OCI-LY1 (cell line): Measurements from ENCODE around the gene CTNNA1.

Experiments
- H2AFZ ChIP-seq: fragments of 200-600 bp; sonication (generic), shearing (Covaris generic); 2 replicates; pipeline ENCODE4 v1.6.0; 2014; ENCODE audit warnings: antibody characterized with exemption, mild to moderate bottlenecking, low read length
- H3F3A ChIP-seq: fragments of 200-600 bp; sonication (generic), shearing (Covaris generic); 2 replicates; pipeline ENCODE4 v1.6.0; 2014; ENCODE audit warnings: mild to moderate bottlenecking, antibody characterized with exemption, low read length, moderate library complexity; ENCODE audit not compliant: insufficient read depth
- H3K27ac ChIP-seq: fragments of 200-600 bp; sonication (generic); 2 replicates; pipeline ENCODE4 v1.5.1; 2014; ENCODE audit warnings: low read length, mixed run types, mild to moderate bottlenecking, low read depth; ENCODE audit not compliant: poor library complexity, severe bottlenecking
- H3K27me3 ChIP-seq: fragments of 200-600 bp; sonication (generic); 2 replicates; pipeline ENCODE4 v1.6.0; 2014; ENCODE audit warnings: antibody characterized with exemption, mild to moderate bottlenecking, low read length, moderate library complexity; ENCODE audit not compliant: insufficient read depth
- H3K36me3 ChIP-seq: fragments of 200-600 bp; sonication (generic); 2 replicates; pipeline ENCODE4 v1.6.1; 2014; ENCODE audit warnings: mild to moderate bottlenecking, antibody characterized with exemption, low read length, moderate library complexity, mixed read lengths; ENCODE audit not compliant: insufficient read depth
- H3K4me1 ChIP-seq: fragments of 200-600 bp; sonication (generic); 2 replicates; pipeline ENCODE4 v1.5.1; 2014; ENCODE audit warnings: mild to moderate bottlenecking, low read length, moderate library complexity; ENCODE audit not compliant: insufficient read depth, severe bottlenecking
- H3K4me2 ChIP-seq: fragments of 200-600 bp; sonication (generic), shearing (Covaris generic); 2 replicates; pipeline ENCODE4 v1.6.1; 2014; ENCODE audit warnings: low read length
- H3K4me3 ChIP-seq: fragments of 200-600 bp; sonication (generic); 2 replicates; pipeline ENCODE4 v1.5.1; 2014; ENCODE audit warnings: low read length, low read depth, mild to moderate bottlenecking, mixed read lengths; ENCODE audit not compliant: poor library complexity, severe bottlenecking
- H3K79me2 ChIP-seq: fragments of 200-600 bp; shearing (Covaris generic); 2 replicates; pipeline ENCODE4 v1.6.1; 2016; ENCODE audit warnings: mixed run types, low read length, mixed read lengths; ENCODE audit not compliant: insufficient read depth
- H3K9ac ChIP-seq: fragments of 200-600 bp; sonication (generic), shearing (Covaris generic); 2 replicates; pipeline ENCODE4 v1.6.1; 2014; ENCODE audit warnings: mild to moderate bottlenecking, low read length, mixed read lengths
- H3K9me2 ChIP-seq: fragments of 200-600 bp; sonication (generic), shearing (Covaris generic); 2 replicates; pipeline ENCODE4 v1.6.1; 2014; ENCODE audit warnings: low read depth, mild to moderate bottlenecking, low read length, mixed read lengths
- H3K9me3 ChIP-seq: fragments of 200-600 bp; shearing (Covaris generic); 2 replicates; pipeline ENCODE4 v1.6.1; 2014; ENCODE audit warnings: low read length, mixed read lengths
- H4K20me1 ChIP-seq: fragments of 200-600 bp; sonication (generic), shearing (Covaris generic); 2 replicates; pipeline ENCODE4 v1.6.0; 2016; ENCODE audit warnings: mild to moderate bottlenecking, low read length; ENCODE audit not compliant: insufficient read depth
- CTCF ChIP-seq: fragments of 200-600 bp; sonication (generic), shearing (Covaris generic); IDR thresholded peaks from 2 replicates; pipeline ENCODE4 v1.5.1; 2017; ENCODE audit warnings: mild to moderate bottlenecking, antibody characterized with exemption, low read length, moderate library complexity, mixed read lengths
- EZH2 ChIP-seq: fragments of 200-600 bp; sonication (generic), shearing (Covaris generic); IDR thresholded peaks from 2 replicates; pipeline ENCODE4 v1.8.0; 2017; ENCODE audit warnings: borderline replicate concordance, mixed run types, mild to moderate bottlenecking, antibody characterized with exemption, low read length, moderate library complexity, mixed read lengths

CTNNA1 gene

DNA sequence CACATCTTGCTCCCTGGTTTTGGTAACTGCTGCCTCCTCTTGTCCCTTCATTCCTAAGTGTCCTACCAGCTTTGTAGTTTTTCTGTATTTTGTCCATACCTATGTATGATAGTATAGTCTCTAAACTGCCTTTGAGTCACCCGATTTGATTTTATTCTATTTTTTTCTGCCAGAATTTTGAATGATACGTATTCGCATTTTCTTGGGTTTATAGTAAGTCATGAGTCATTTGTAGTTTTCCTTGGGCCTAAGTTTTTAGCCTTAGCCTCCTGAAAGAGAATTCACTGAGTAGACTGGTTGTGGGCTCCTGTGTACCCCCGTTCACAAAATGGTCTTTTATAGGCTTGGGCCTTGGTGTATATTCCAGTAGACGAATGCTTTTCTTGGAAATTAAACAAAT, 62.3 kb downstream of the CTNNA1 start:
- Histone ChIP-seq H3K9ac (no peak overlapping the region), H3K36me3 (no peaks in the 10 kb centered on the region), H4K20me1 (no peaks in the 10 kb centered on the region), H3K79me2 (no peaks in the 10 kb centered on the region), H3K4me2 (no peak overlapping the region), H3K27ac (no peak overlapping the region), H3K9me3 (no peaks in the 10 kb centered on the region), H3K9me2 (no peaks in the 10 kb centered on the region), H3K4me1 (no peaks in the 10 kb centered on the region), H3K27me3 (no peaks in the 10 kb centered on the region), H2AFZ (no peak overlapping the region), H3K4me3 (no peak overlapping the region), H3F3A (no peaks in the 10 kb centered on the region)
- TF ChIP-seq EZH2 = no peak
- no peak for TF ChIP-seq CTCF

DNA sequence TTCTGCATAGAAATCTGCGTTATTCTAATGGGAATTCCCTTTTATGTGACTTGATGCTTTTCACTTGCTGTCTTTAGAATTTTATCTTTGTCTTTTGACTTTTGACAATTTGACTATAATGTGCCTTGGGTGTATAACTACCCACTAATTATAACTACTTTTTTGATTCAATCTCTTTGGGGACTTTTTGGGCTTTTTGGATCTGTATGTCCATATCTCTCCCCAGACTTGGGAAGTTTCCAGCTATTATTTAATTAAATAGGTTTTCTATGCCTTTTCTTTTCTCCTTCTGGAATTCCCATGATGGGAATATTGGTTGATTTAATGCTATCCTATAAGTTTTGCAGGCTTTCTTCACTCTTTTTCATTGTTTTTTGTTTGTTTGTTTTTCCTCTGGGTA, 64.0 kb downstream of the CTNNA1 start:
- no peaks in the 10 kb centered on the region for H3K9me2 ChIP-seq
- H3K4me3 ChIP-seq = no peak overlapping the region
- no peak overlapping the region for H3K4me2 ChIP-seq
- no peaks in the 10 kb centered on the region for H3F3A ChIP-seq
- H3K27me3 ChIP-seq = no peaks in the 10 kb centered on the region
- no peaks in the 10 kb centered on the region for H3K36me3 ChIP-seq
- H4K20me1 ChIP-seq = no peaks in the 10 kb centered on the region
- TF ChIP-seq EZH2 (no peak), CTCF (no peak)
- H2AFZ ChIP-seq = no peak overlapping the region
- H3K79me2 ChIP-seq = no peaks in the 10 kb centered on the region
- H3K9ac ChIP-seq = no peak overlapping the region
- H3K4me1 ChIP-seq = no peaks in the 10 kb centered on the region
- H3K27ac ChIP-seq = no peak overlapping the region
- H3K9me3 ChIP-seq = no peaks in the 10 kb centered on the region

DNA sequence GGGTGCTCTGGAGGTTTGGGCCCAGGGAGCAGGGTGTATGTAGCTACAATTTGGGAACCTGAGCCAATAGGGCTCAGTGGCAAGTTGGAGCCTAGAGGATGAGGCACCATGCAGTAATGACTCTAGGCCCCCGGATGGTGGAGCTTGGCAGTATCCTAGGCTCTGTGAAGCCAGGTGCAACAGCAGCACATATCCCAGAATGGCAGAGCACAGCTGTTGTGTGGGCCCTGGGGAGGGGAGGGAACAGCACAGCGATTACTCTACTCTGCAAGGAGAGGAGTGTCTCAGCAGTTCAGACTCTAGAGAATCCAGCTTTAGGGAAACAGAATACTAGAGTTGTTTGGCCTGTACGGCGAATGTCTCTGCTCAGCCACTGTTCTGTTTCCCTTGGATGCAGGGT, 65.9 kb downstream of the CTNNA1 start:
- Histone ChIP-seq H3K4me1 (no peaks in the 10 kb centered on the region), H3K27me3 (no peaks in the 10 kb centered on the region), H3K79me2 (no peaks in the 10 kb centered on the region), H4K20me1 (no peaks in the 10 kb centered on the region), H3K9me3 (no peaks in the 10 kb centered on the region), H3K27ac (no peak overlapping the region), H2AFZ (no peak overlapping the region), H3K36me3 (no peaks in the 10 kb centered on the region), H3K4me3 (no peak overlapping the region), H3K4me2 (no peak overlapping the region), H3K9ac (no peak overlapping the region), H3K9me2 (no peaks in the 10 kb centered on the region), H3F3A (no peaks in the 10 kb centered on the region)
- TF ChIP-seq EZH2 (no peak), CTCF (no peak)
